ENCODE measurements around the gene KCNK4. TPM values are rescaled to one million over a fixed set of nuclear protein-coding genes. Genes with fewer than 3 reads are reported as not detected.

Gene KCNK4
- total RNA-seq, 3 donors from 2014 or later, result not detected

DNA sequence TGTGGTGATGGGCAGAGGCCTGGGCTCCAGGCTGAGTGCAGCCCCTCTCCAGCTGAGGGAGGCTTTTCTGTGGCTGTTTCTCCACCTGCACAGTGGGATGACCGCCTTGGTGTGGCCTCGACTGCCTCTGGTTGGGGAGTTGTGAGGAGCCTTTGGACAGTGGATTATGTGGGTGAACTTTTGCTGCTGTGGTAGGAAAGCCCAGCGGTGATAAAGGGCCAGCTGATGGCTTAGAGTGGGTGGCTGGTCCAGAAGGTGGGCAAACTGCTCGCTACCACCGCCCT, 12.9 kb downstream of the KCNK4 start:
- intact Hi-C loops (cut with DNase I, micrococcal nuclease), result loop anchor here (5.0 to 10.0 kb wide), 2 partner anchors 97 to 99 kb away; partner anchors contain the start of gene FERMT3 (in 2 of the 2)
- no peaks in the 10 kb centered on the region for H3K9me3 ChIP-seq
- ATAC-seq, result no peak
- H3K4me1 ChIP-seq (ENCODE audit: low read depth), result peaks cover 46% of the 10 kb centered on the region
- peak in 2 of 3 donors; percentile 47 to 58 for DNase-seq
- TF ChIP-seq, protein P1, sequence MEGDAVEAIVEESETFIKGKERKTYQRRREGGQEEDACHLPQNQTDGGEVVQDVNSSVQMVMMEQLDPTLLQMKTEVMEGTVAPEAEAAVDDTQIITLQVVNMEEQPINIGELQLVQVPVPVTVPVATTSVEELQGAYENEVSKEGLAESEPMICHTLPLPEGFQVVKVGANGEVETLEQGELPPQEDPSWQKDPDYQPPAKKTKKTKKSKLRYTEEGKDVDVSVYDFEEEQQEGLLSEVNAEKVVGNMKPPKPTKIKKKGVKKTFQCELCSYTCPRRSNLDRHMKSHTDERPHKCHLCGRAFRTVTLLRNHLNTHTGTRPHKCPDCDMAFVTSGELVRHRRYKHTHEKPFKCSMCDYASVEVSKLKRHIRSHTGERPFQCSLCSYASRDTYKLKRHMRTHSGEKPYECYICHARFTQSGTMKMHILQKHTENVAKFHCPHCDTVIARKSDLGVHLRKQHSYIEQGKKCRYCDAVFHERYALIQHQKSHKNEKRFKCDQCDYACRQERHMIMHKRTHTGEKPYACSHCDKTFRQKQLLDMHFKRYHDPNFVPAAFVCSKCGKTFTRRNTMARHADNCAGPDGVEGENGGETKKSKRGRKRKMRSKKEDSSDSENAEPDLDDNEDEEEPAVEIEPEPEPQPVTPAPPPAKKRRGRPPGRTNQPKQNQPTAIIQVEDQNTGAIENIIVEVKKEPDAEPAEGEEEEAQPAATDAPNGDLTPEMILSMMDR (IDR thresholded peaks at IDR 0.05), result no peak
- H3K36me3 ChIP-seq (ENCODE audit: low read depth), result no peaks in the 10 kb centered on the region
- no peak overlapping the region for H3K4me3 ChIP-seq

DNA sequence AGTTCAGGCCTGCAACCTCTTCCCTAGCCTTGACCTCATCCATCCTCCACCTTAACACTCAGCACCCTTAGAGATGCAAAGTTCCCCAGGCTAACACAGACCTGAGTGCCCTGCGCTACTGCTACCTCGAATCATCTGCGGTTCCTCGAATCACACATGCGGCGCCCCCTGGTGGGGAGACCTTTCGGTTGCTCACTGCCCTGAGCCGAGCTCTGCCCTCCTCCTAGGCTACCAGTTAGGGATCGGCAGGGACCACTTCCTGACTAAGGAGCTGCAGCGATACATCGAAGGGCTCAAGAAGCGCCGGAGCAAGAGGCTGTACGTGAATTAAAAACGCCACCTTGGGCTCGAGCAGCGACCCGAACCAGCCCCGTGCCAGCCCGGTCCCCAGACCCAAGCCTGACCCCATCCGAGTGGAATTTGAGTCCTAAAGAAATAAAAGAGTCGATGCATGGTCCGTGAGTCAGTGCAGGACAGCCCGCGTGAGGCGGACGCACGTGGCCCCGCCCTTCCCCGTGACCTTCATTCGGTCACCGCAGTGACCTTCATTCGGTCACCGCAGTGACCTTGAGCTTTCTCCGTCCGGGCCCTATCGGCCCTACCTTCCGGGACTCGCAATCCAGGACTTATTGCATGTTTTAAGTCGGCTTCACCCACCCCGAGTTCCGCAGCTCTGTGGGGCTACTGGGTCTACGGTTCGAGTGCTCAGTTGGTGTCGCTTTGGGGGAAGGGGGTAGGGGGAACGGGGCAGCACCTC, 13.4 kb downstream of the KCNK4 start:
- TF ChIP-seq, protein P1 (IDR thresholded peaks at IDR 0.05), result peak; percentile 80
- DNase-seq (peak; percentile 96 to 100 (median 97)), ATAC-seq (peak; percentile 55)
- H3K9me3 ChIP-seq, result no peaks in the 10 kb centered on the region
- H3K4me1 ChIP-seq (ENCODE audit: low read depth), result peaks cover 41% of the 10 kb centered on the region
- H3K4me3 ChIP-seq, result peak overlapping the region; percentile 78
- no peaks in the 10 kb centered on the region for H3K36me3 ChIP-seq (ENCODE audit: low read depth)
- intact Hi-C loops (cut with DNase I, micrococcal nuclease), result loop anchor here (5.0 to 10.0 kb wide), 2 partner anchors 97 to 100 kb away; partner anchors contain the start of gene FERMT3 (in 2 of the 2)

DNA sequence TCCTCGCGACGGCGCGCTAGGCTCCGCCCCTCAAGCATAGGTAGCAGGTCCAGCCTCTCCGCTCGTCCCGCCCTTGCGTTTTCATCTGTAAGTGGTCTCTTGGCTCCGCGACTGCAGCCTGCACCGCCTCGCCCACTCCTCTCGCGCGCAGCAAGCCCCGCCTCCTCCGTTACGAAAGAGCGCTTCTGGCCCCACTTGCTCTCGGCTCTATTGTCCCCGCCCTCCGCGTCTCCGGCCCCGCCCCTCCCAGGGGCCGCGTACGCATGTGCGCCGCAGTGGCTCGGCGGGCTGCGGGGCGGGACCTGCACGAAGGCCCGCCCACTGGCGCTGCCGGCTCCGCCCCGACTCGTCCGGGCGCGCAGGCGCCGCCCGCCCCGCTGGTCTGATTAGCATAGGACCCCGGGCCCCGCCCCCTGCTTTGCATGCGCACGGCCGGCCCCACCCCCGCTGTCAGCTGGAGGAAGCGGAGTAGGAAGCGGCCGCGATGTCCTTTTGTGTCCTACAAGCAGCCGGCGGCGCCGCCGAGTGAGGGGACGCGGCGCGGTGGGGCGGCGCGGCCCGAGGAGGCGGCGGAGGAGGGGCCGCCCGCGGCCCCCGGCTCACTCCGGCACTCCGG, 14.1 kb downstream of the KCNK4 start, which contains the start of gene ESRRA:
ESRRA (plus strand) TSS at position 450 of the 616 bp plus-strand sequence. CDS start 1,656 bp downstream, outside the sequence.
- ATAC-seq, result peak; percentile 84
- TF ChIP-seq, protein P1 (IDR thresholded peaks at IDR 0.05), result peak; percentile 18
- peaks cover 34% of the 10 kb centered on the region for H3K4me1 ChIP-seq (ENCODE audit: low read depth)
- no peaks in the 10 kb centered on the region for H3K36me3 ChIP-seq (ENCODE audit: low read depth)
- intact Hi-C loops (cut with DNase I, micrococcal nuclease), result loop anchor here in 1 of 2 donors (10.0 kb wide), 1 partner anchor 100 kb away; the partner anchor contains the start of gene FERMT3
- peak; percentile 100 for DNase-seq
- H3K9me3 ChIP-seq, result no peaks in the 10 kb centered on the region
- H3K4me3 ChIP-seq, result peak within 1 kb of the TSS; percentile 78

DNA sequence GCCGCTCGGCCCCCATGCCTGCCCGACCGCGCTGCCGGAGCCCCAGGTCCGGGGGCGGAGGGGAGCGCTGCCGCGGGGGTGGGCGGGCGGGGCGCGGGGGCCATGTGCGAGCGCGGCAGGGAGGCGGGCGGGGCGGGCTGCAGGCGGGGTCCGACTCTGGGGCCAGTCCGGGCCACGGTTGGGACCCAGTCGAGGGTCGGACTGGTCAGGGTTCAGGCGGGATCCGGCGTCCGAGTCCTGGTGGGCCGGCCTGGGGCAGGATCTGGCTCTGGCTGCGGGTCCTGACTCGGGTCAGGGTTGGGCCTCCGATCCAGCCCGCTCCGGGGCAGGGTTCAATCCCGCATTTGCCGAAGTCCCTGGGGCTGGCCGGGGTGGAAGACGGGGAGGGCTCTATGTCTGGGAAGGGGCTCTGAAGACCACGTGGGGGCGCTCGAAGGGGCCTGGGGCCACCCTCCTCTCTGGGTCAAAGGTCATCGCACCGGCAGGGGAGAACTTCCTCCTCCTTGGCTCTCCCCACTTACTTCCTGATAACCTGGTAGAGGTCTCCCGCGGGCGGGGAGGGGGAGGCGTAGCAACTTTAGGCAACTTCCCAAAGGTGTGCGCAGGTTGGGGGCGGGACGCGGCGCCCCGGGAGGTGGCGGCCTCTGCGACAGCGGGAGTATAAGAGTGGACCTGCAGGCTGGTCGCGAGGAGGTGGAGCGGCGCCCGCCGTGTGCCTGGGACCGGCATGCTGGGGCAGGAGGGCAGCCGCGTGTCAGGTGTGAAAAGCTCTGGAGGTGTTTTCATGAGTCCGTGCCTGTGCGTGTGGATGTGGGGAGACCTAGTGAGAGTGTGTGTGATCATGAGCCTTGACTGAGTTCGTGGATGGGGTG, 14.8 kb downstream of the KCNK4 start:
- Histone ChIP-seq H3K36me3 (ENCODE audit: low read depth) (no peaks in the 10 kb centered on the region), H3K9me3 (no peaks in the 10 kb centered on the region), H3K4me3 (peak overlapping the region; percentile 78), H3K4me1 (ENCODE audit: low read depth) (peaks cover 27% of the 10 kb centered on the region)
- DNase-seq (peak; percentile 89 to 94 (median 90)), ATAC-seq (peak; percentile 51)
- TF ChIP-seq, protein P1 (IDR thresholded peaks at IDR 0.05), result peak; percentile 22
- intact Hi-C loops (cut with DNase I, micrococcal nuclease), result loop anchor here in 1 of 2 donors (10.0 kb wide), 1 partner anchor 101 kb away; the partner anchor contains the start of gene FERMT3

DNA sequence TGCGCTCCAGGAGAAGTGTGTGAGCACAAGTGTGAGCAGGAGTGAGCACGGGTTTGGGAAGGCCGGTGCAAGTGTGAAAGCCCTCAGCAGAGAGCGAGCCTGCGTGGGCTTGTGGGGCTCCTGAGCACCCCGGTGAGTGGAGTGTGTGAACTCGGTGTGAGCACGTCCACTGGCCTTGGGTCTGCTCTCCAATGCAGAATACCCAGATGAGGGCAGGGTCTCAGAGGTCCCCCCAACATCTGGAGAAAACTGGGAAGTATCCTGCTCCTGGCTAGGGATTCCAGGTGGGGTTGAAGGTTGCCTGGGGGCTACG, 15.4 kb downstream of the KCNK4 start:
- ATAC-seq, result no peak
- Histone ChIP-seq H3K4me3 (peak overlapping the region; percentile 78), H3K36me3 (ENCODE audit: low read depth) (no peaks in the 10 kb centered on the region), H3K4me1 (ENCODE audit: low read depth) (peaks cover 24% of the 10 kb centered on the region), H3K9me3 (no peaks in the 10 kb centered on the region)
- DNase-seq, result no peak
- TF ChIP-seq, protein P1 (IDR thresholded peaks at IDR 0.05), result no peak
- intact Hi-C loops (cut with DNase I, micrococcal nuclease), result loop anchor here in 1 of 2 donors (10.0 kb wide), 1 partner anchor 102 kb away; the partner anchor contains the start of gene FERMT3
